ENCODE measurements around the gene DNAAF8. TPM values are rescaled to one million over a fixed set of nuclear protein-coding genes. Genes with fewer than 3 reads are reported as not detected.
A peak's percentile ranks its signal among the peaks of the same experiment; 100 is the strongest.

DNAAF8 gene
- polyA plus RNA-seq, 1 of the 3 experiments (the other 2 are of a cell fraction) = 3.1 TPM

- Histone ChIP-seq H3K27me3 (ENCODE audit: insufficient read depth) (no peaks in the 10 kb centered on the region), H2AFZ (ENCODE audit: low read depth) (no peak overlapping the region), H3K79me2 (ENCODE audit: insufficient read depth) (no peaks in the 10 kb centered on the region), H3K4me1 (ENCODE audit: control insufficient read depth in 1 of 2, insufficient read depth in 2 of 2, low read depth in 1 of 2, low read length in 1 of 2) (no peaks in the 10 kb centered on the region; a peak in 1 of 4 replicates), H3K36me3 (replicated peaks in 1 of 2; ENCODE audit: control insufficient read depth in 1 of 2, insufficient read depth in 2 of 2, low read length in 1 of 2) (no peaks in the 10 kb centered on the region), H4K20me1 (ENCODE audit: insufficient read depth) (no peaks in the 10 kb centered on the region), H3F3A (replicated peaks; ENCODE audit: insufficient read depth) (no peaks in the 10 kb centered on the region), H3K9me3 (no peaks in the 10 kb centered on the region), H3K4me2 (no peak overlapping the region), H3K27ac (ENCODE audit: low read depth in 2 of 2, low read length in 1 of 2) (no peak overlapping the region), H3K9ac (no peak overlapping the region), H3K4me3 (ENCODE audit: low read depth in 2 of 2, low read length in 1 of 2) (no peak overlapping the region), H3K9me2 (no peaks in the 10 kb centered on the region)
- ChIA-PET POLR2A (interaction anchor here (1.3 kb wide), 1 partner anchor 11 kb away, joined by 3 read pairs; the partner anchor contains the start of genes ANKS3 and DNAAF8), CTCF (no interaction called here)
- WGBS (ENCODE audit: low lambda C conversion rate) = 78% methylated on average over 6 of the region's 13 CpGs
- TF ChIP-seq TEAD4 (IDR thresholded peaks at IDR 0.05; ENCODE audit: borderline replicate concordance, insufficient read depth) (no peak), FOXM1 (IDR thresholded peaks at IDR 0.05; ENCODE audit: low read depth) (no peak), MXI1 (IDR thresholded peaks at IDR 0.05; ENCODE audit: low read depth, low read length) (no peak), EP300 (IDR thresholded peaks at IDR 0.05; ENCODE audit: borderline replicate concordance in 1 of 2, low read depth in 1 of 2, low read length in 1 of 2) (no peak), POLR2AphosphoS5 (IDR thresholded peaks at IDR 0.05; ENCODE audit: low read depth, low read length) (no peak), PBX3 (IDR thresholded peaks at IDR 0.05) (no peak), RXRA (IDR thresholded peaks at IDR 0.05; ENCODE audit: borderline replicate concordance, low read depth) (no peak), CTCF (IDR thresholded peaks at IDR 0.05) (no peak)
- no peak for DNase-seq
Observed at GRCh38 chr16:4744555-4745273, 10.4 kb downstream of the DNAAF8 start.

- Histone ChIP-seq H3K4me3 (ENCODE audit: low read depth in 2 of 2, low read length in 1 of 2) (no peak overlapping the region), H3K9me2 (no peaks in the 10 kb centered on the region), H3K79me2 (ENCODE audit: insufficient read depth) (no peaks in the 10 kb centered on the region), H3F3A (replicated peaks; ENCODE audit: insufficient read depth) (no peaks in the 10 kb centered on the region), H3K36me3 (replicated peaks in 1 of 2; ENCODE audit: control insufficient read depth in 1 of 2, insufficient read depth in 2 of 2, low read length in 1 of 2) (no peaks in the 10 kb centered on the region), H3K27ac (ENCODE audit: low read depth in 2 of 2, low read length in 1 of 2) (no peak overlapping the region), H3K4me1 (ENCODE audit: control insufficient read depth in 1 of 2, insufficient read depth in 2 of 2, low read depth in 1 of 2, low read length in 1 of 2) (no peaks in the 10 kb centered on the region; a peak in 1 of 4 replicates), H3K27me3 (ENCODE audit: insufficient read depth) (no peaks in the 10 kb centered on the region), H2AFZ (ENCODE audit: low read depth) (no peak overlapping the region), H3K9me3 (no peaks in the 10 kb centered on the region), H4K20me1 (ENCODE audit: insufficient read depth) (no peaks in the 10 kb centered on the region), H3K4me2 (no peak overlapping the region), H3K9ac (no peak overlapping the region)
- ChIA-PET CTCF (no interaction called here), POLR2A (interaction anchor here (1.3 kb wide), 1 partner anchor 11 kb away, joined by 3 read pairs; the partner anchor contains the start of genes ANKS3 and DNAAF8)
- WGBS (ENCODE audit: low lambda C conversion rate) = 100% methylated on average over 3 of the region's 3 CpGs
- DNase-seq = peak; percentile 41
- peak; percentile 72; the same call in 1 of the 2 replicates for TF ChIP-seq USF1 (IDR thresholded peaks at IDR 0.05; ENCODE audit: borderline replicate concordance, low read depth)
- TF ChIP-seq ELF1 (IDR thresholded peaks at IDR 0.05) = no peak
Observed at GRCh38 chr16:4745274-4745569, 10.9 kb downstream of the DNAAF8 start.

Measured in SK-N-SH (cell line).